ENCODE results near the gene MAGI1.

The MAGI1 gene

GRCh38 chr3:65361448-65361847 is 677.3 kb downstream of the MAGI1 start:
- Histone ChIP-seq H3K4me3 (ENCODE audit: low read length, poor library complexity, severe bottlenecking) (no peak overlapping the region), H3K9me3 (ENCODE audit: insufficient read depth, low read depth, low read length) (no peaks in the 10 kb centered on the region), H3K36me3 (ENCODE audit: insufficient read depth, low read length) (no peaks in the 10 kb centered on the region), H3K9me2 (replicated peaks; ENCODE audit: low read depth, low read length) (no peaks in the 10 kb centered on the region), H4K20me1 (ENCODE audit: insufficient read depth, low read length, poor library complexity, severe bottlenecking) (no peaks in the 10 kb centered on the region), H3K4me1 (ENCODE audit: insufficient read depth, low read length, poor library complexity, severe bottlenecking) (no peaks in the 10 kb centered on the region), H3K27me3 (ENCODE audit: insufficient read depth, low read length, poor library complexity, severe bottlenecking) (no peaks in the 10 kb centered on the region), H3F3A (ENCODE audit: low read depth) (no peaks in the 10 kb centered on the region), H3K79me2 (ENCODE audit: insufficient read depth, low read length) (no peaks in the 10 kb centered on the region), H2AFZ (ENCODE audit: low read length) (no peak overlapping the region), H3K4me2 (ENCODE audit: low read depth, low read length, poor library complexity, severe bottlenecking) (no peak overlapping the region), H3K9ac (ENCODE audit: low read depth, low read length, poor library complexity, severe bottlenecking) (no peak overlapping the region)
- TF ChIP-seq EZH2phosphoT487 (IDR thresholded peaks at IDR 0.05; ENCODE audit: borderline replicate concordance): no peak
- TF ChIP-seq, protein P1, sequence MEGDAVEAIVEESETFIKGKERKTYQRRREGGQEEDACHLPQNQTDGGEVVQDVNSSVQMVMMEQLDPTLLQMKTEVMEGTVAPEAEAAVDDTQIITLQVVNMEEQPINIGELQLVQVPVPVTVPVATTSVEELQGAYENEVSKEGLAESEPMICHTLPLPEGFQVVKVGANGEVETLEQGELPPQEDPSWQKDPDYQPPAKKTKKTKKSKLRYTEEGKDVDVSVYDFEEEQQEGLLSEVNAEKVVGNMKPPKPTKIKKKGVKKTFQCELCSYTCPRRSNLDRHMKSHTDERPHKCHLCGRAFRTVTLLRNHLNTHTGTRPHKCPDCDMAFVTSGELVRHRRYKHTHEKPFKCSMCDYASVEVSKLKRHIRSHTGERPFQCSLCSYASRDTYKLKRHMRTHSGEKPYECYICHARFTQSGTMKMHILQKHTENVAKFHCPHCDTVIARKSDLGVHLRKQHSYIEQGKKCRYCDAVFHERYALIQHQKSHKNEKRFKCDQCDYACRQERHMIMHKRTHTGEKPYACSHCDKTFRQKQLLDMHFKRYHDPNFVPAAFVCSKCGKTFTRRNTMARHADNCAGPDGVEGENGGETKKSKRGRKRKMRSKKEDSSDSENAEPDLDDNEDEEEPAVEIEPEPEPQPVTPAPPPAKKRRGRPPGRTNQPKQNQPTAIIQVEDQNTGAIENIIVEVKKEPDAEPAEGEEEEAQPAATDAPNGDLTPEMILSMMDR (conservative IDR thresholded peaks at IDR 0.05; ENCODE audit: low read length): no peak

DNA sequence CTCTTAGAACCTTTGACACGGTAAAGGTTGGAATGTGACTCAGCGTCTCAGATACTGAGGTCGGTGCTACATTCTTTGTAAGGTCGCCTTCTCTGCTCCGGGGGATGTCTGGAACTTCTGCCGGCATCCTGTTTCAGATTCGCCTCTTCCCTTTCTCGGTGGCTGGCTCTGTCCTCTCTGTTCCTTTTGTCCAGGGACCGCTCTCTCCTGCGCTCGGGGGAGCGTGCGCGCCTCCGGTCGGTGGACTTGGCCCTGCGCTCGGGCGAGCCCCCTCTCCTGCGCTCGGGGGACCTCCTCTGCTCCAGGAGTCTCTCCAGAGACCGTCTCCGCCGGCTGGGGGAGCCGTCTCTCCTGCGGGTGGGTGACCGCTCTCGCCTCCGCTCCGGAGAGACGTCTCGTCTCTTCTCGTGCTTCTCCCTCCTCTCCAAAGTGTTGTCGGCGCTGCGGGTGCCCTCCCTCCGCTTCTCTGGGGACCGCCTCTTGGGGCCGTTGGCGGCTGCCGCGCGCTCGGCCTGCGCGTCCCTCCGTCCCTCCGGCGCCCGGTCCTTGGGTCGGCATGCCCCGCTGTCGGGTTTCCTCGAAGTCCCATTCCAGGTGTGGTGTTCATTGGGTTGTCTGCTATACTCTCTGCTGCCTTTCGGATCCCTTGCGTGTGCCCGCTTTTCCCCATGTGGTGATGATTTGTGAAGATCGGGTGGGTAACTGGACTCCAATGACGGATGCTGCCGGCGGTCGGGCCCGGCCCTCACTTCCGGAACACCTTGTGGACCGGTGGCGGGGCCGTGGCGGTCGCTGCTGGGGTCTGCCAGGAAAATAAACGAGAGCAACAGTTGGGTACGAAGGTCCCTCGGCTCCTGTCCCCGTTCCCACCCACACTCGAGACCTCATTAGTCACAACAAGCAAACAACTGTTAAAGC is 682.1 kb downstream of the MAGI1 start:
- no peak overlapping the region for H3K4me3 ChIP-seq (ENCODE audit: low read length, poor library complexity, severe bottlenecking)
- H2AFZ ChIP-seq (ENCODE audit: low read length): no peak overlapping the region
- H3K27me3 ChIP-seq (ENCODE audit: insufficient read depth, low read length, poor library complexity, severe bottlenecking): no peaks in the 10 kb centered on the region
- H3K9me3 ChIP-seq (ENCODE audit: insufficient read depth, low read depth, low read length): no peaks in the 10 kb centered on the region
- no peaks in the 10 kb centered on the region for H3K9me2 ChIP-seq (replicated peaks; ENCODE audit: low read depth, low read length)
- no peaks in the 10 kb centered on the region for H4K20me1 ChIP-seq (ENCODE audit: insufficient read depth, low read length, poor library complexity, severe bottlenecking)
- H3K36me3 ChIP-seq (ENCODE audit: insufficient read depth, low read length): no peaks in the 10 kb centered on the region
- H3K9ac ChIP-seq (ENCODE audit: low read depth, low read length, poor library complexity, severe bottlenecking): no peak overlapping the region
- H3K79me2 ChIP-seq (ENCODE audit: insufficient read depth, low read length): no peaks in the 10 kb centered on the region
- TF ChIP-seq EZH2phosphoT487 (IDR thresholded peaks at IDR 0.05; ENCODE audit: borderline replicate concordance): no peak
- TF ChIP-seq, protein P1 (conservative IDR thresholded peaks at IDR 0.05; ENCODE audit: low read length): no peak
- no peaks in the 10 kb centered on the region for H3K4me1 ChIP-seq (ENCODE audit: insufficient read depth, low read length, poor library complexity, severe bottlenecking)
- H3K4me2 ChIP-seq (ENCODE audit: low read depth, low read length, poor library complexity, severe bottlenecking): no peak overlapping the region
- H3F3A ChIP-seq (ENCODE audit: low read depth): no peaks in the 10 kb centered on the region

DNA sequence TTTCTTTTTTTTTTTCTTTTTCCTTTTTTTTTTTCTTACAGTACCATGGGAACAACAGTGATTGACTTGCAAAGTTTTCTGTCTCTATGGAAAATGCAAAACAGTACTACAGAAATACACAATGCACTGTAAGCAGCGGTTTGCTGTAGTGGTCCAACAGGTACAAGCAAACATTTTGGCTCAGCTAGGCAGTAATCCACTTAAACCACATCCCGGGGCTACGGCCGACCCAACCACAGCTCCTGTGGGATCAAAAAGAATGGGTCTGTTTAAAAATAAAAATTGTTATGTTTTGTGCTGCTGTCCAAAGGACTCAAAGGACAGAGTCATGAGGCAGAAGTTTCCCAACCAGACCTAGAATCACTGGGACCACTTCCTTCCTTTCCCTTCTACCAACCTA is 683.8 kb downstream of the MAGI1 start:
- TF ChIP-seq, protein P1 (conservative IDR thresholded peaks at IDR 0.05; ENCODE audit: low read length): no peak
- TF ChIP-seq EZH2phosphoT487 (IDR thresholded peaks at IDR 0.05; ENCODE audit: borderline replicate concordance): no peak
- Histone ChIP-seq H3K4me2 (ENCODE audit: low read depth, low read length, poor library complexity, severe bottlenecking) (no peak overlapping the region), H3K4me1 (ENCODE audit: insufficient read depth, low read length, poor library complexity, severe bottlenecking) (no peaks in the 10 kb centered on the region), H3K4me3 (ENCODE audit: low read length, poor library complexity, severe bottlenecking) (no peak overlapping the region), H2AFZ (ENCODE audit: low read length) (no peak overlapping the region), H3K9ac (ENCODE audit: low read depth, low read length, poor library complexity, severe bottlenecking) (no peak overlapping the region), H3K36me3 (ENCODE audit: insufficient read depth, low read length) (no peaks in the 10 kb centered on the region), H4K20me1 (ENCODE audit: insufficient read depth, low read length, poor library complexity, severe bottlenecking) (no peaks in the 10 kb centered on the region), H3F3A (ENCODE audit: low read depth) (no peaks in the 10 kb centered on the region), H3K9me3 (ENCODE audit: insufficient read depth, low read depth, low read length) (no peaks in the 10 kb centered on the region), H3K9me2 (replicated peaks; ENCODE audit: low read depth, low read length) (no peaks in the 10 kb centered on the region), H3K27me3 (ENCODE audit: insufficient read depth, low read length, poor library complexity, severe bottlenecking) (no peaks in the 10 kb centered on the region), H3K79me2 (ENCODE audit: insufficient read depth, low read length) (no peaks in the 10 kb centered on the region)

Measured in Loucy (cell line).